Subcutaneous abdominal adipose tissue (tissue), 5 donors: ENCODE results near the gene MARVELD1.

Experiments
- H3K27ac ChIP-seq: one replicate; pipeline ENCODE4 v1.7.0; 2013; ENCODE audit warnings: low read depth, mild to moderate bottlenecking, inconsistent platforms, low read length, moderate library complexity
- H3K27me3 ChIP-seq, 5 donors: one replicate each; pipeline ENCODE4 v1.7.0; 2013; ENCODE audit warnings: low read length in 5 of 5, inconsistent platforms in 1 of 5; ENCODE audit not compliant: control insufficient read depth in 5 of 5, insufficient read depth in 4 of 5
- H3K36me3 ChIP-seq, 5 donors: one replicate each; pipeline ENCODE4 v1.7.0; 2013; ENCODE audit warnings: low read length in 5 of 5; ENCODE audit not compliant: control insufficient read depth in 5 of 5, insufficient read depth in 5 of 5
- H3K4me1 ChIP-seq, 5 donors: one replicate each; pipeline ENCODE4 v1.7.0; 2013; ENCODE audit warnings: low read length in 5 of 5, mild to moderate bottlenecking in 3 of 5, moderate library complexity in 1 of 5; ENCODE audit not compliant: control insufficient read depth in 5 of 5, insufficient read depth in 5 of 5
- H3K4me3 ChIP-seq, 5 donors: one replicate each; pipeline ENCODE4 v1.7.0; 2013; ENCODE audit warnings: low read length in 5 of 5, low read depth in 1 of 5
- H3K9ac ChIP-seq, 5 donors: one replicate each; pipeline ENCODE4 v1.7.0; 2013; ENCODE audit warnings: low read length in 5 of 5, mild to moderate bottlenecking in 4 of 5, moderate library complexity in 3 of 5
- H3K9me3 ChIP-seq, 5 donors: one replicate each; pipeline ENCODE4 v1.7.0; 2013; ENCODE audit warnings: low read length in 5 of 5; ENCODE audit not compliant: control insufficient read depth in 5 of 5
- donor health status: healthy.
- donor health status: healthy.
- donor health status: healthy.
- donor health status: healthy.
- donor health status: healthy.

The MARVELD1 gene

GRCh38 chr10:97708976-97709946 is 4.3 kb upstream of the MARVELD1 start:
- Histone ChIP-seq H3K4me1 (peaks cover 5 to 38% (median 29%) of the 10 kb centered on the region in 5 donors), H3K36me3 (no peaks in the 10 kb centered on the region), H3K27ac (no peak overlapping the region), H3K9ac (no peak overlapping the region), H3K9me3 (no peaks in the 10 kb centered on the region), H3K4me3 (no peak overlapping the region), H3K27me3 (no peaks in the 10 kb centered on the region)

GRCh38 chr10:97711640-97712572 is 1.6 kb upstream of the MARVELD1 start:
- peaks cover 5 to 59% (median 47%) of the 10 kb centered on the region in 5 donors for H3K4me1 ChIP-seq
- H3K27me3 ChIP-seq: no peaks in the 10 kb centered on the region
- H3K9ac ChIP-seq: peak overlapping the region in 1 of 5 donors; percentile 16
- H3K36me3 ChIP-seq: no peaks in the 10 kb centered on the region
- H3K4me3 ChIP-seq: no peak overlapping the region
- H3K9me3 ChIP-seq: no peaks in the 10 kb centered on the region
- H3K27ac ChIP-seq: no peak overlapping the region

GRCh38 chr10:97713826-97714400 is 383 bp downstream of the MARVELD1 start:
- no peaks in the 10 kb centered on the region for H3K9me3 ChIP-seq
- H3K4me3 ChIP-seq: peak overlapping the region in 4 of 5 donors; percentile 70 to 85 (median 76)
- peak overlapping the region in 3 of 5 donors; percentile 55 to 65 (median 65) for H3K9ac ChIP-seq
- peak overlapping the region; percentile 54 for H3K27ac ChIP-seq
- peaks cover 13 to 64% (median 60%) of the 10 kb centered on the region in 5 donors for H3K4me1 ChIP-seq
- H3K36me3 ChIP-seq: peaks cover 0 to 9% (median 4%) of the 10 kb centered on the region in 5 donors
- no peaks in the 10 kb centered on the region for H3K27me3 ChIP-seq

GRCh38 chr10:97714401-97715258 is 1.1 kb downstream of the MARVELD1 start:
- Histone ChIP-seq H3K27ac (peak overlapping the region; percentile 54), H3K4me1 (peaks cover 13 to 60% (median 59%) of the 10 kb centered on the region in 5 donors), H3K27me3 (no peaks in the 10 kb centered on the region), H3K36me3 (peaks cover 0 to 9% (median 4%) of the 10 kb centered on the region in 5 donors), H3K9me3 (no peaks in the 10 kb centered on the region), H3K4me3 (peak overlapping the region; percentile 67 to 85 (median 75)), H3K9ac (peak overlapping the region in 3 of 5 donors; percentile 55 to 65 (median 65))

- Histone ChIP-seq H3K36me3 (peaks cover 0 to 9% (median 4%) of the 10 kb centered on the region in 5 donors), H3K27ac (peak overlapping the region; percentile 54), H3K4me3 (peak overlapping the region in 4 of 5 donors; percentile 67 to 85 (median 73)), H3K4me1 (peaks cover 13 to 60% (median 59%) of the 10 kb centered on the region in 5 donors), H3K27me3 (no peaks in the 10 kb centered on the region), H3K9ac (peak overlapping the region in 2 of 5 donors; percentile 65), H3K9me3 (no peaks in the 10 kb centered on the region)
Measured at GRCh38 chr10:97715259-97715874, 1.8 kb downstream of the MARVELD1 start.

GRCh38 chr10:97717627-97718026 is 4.1 kb downstream of the MARVELD1 start:
- peaks cover 0 to 9% (median 4%) of the 10 kb centered on the region in 5 donors for H3K36me3 ChIP-seq
- H3K27ac ChIP-seq: no peak overlapping the region
- H3K27me3 ChIP-seq: no peaks in the 10 kb centered on the region
- no peaks in the 10 kb centered on the region for H3K9me3 ChIP-seq
- H3K9ac ChIP-seq: no peak overlapping the region
- no peak overlapping the region for H3K4me3 ChIP-seq
- peaks cover 8 to 54% (median 49%) of the 10 kb centered on the region in 5 donors for H3K4me1 ChIP-seq

- no peaks in the 10 kb centered on the region for H3K27me3 ChIP-seq
- peaks cover 0 to 9% (median 4%) of the 10 kb centered on the region in 5 donors for H3K36me3 ChIP-seq
- H3K9me3 ChIP-seq: no peaks in the 10 kb centered on the region
- H3K9ac ChIP-seq: no peak overlapping the region
- no peak overlapping the region for H3K27ac ChIP-seq
- H3K4me1 ChIP-seq: peaks cover 8 to 49% (median 44%) of the 10 kb centered on the region in 5 donors
- H3K4me3 ChIP-seq: no peak overlapping the region
Measured at GRCh38 chr10:97718178-97718577, 4.6 kb downstream of the MARVELD1 start.

GRCh38 chr10:97718659-97719142 is 5.2 kb downstream of the MARVELD1 start:
- Histone ChIP-seq H3K27me3 (no peaks in the 10 kb centered on the region), H3K4me1 (peaks cover 8 to 44% (median 40%) of the 10 kb centered on the region in 5 donors), H3K9ac (no peak overlapping the region), H3K36me3 (peaks cover 0 to 9% (median 4%) of the 10 kb centered on the region in 5 donors), H3K27ac (no peak overlapping the region), H3K9me3 (no peaks in the 10 kb centered on the region), H3K4me3 (no peak overlapping the region)
